Epithelial cell of prostate (primary cell): ENCODE measurements around the gene SNTB2.
"Not testable (repeated sequence)": the region's sequence is repeated elsewhere in the genome, so short reads cannot be mapped to it uniquely, and the experiment has no call there.

Experiments used
- DNase-seq: peaks from one replicate; pipeline ENCODE4 v3.0.0-alpha.2; 2011; ENCODE audit warnings: low read depth, low spot score
- H3K27ac ChIP-seq: fragments of 450-650 bp; 2 replicates; pipeline ENCODE4 v1.5.1; 2017; ENCODE audit warnings: mild to moderate bottlenecking

Gene SNTB2

DNA sequence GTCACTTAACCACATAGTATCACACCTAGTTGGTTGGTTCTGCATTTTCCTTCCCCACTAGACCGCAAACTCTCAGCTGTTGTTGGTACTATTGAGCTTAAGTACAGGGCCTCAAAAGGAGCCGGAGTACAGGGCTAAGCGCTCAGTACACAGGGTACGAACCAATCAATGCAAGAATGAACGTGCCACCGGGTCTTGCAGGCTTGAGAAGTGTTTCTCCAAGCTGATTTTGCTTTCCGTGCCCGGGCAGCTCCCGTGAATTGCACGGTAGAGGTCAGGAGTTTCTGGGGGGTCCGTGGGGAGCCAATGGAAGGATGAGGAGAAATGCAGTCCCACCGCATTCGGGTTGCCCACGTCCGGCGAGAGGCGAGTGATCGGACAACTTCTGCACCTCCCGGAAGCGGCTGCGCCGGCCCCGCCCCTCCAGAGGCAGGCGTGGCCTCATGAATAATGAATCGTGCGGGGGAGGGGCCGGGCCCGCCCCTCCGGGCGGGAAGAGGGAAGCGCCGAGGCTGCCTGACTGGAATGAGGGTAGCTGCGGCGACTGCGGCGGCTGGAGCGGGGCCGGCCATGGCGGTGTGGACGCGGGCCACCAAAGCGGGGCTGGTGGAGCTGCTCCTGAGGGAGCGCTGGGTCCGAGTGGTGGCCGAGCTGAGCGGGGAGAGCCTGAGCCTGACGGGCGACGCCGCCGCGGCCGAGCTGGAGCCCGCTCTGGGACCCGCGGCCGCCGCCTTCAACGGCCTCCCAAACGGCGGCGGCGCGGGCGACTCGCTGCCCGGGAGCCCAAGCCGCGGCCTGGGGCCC lies at the start of gene SNTB2:
TSS of gene SNTB2 (plus strand) at position 523 of the 804 bp plus-strand sequence. CDS start at position 526, 3 bp downstream.
- H3K27ac ChIP-seq, result peak within 1 kb of the TSS; percentile 67
- DNase-seq, result no peak

DNA sequence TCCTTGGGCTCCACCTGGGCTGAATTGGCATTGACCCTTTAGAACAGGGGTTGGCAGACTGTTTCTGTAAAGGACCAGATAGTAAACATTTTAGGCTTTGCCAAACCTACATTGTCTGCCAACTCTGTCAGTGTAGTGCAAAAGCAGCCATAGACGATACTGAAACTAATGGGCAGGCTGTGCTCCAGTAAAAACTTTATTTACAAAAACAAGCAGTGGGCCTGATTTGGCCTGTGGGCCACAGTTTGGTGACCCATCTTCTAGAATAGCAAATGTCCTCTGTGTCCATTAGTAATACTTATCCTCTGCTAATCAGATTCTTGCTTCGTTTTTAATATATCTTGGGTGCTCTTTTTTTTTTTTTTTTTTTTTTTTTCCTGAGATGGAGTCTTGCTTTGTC lies 48.4 kb upstream of the SNTB2 start:
- no peak overlapping the region for H3K27ac ChIP-seq
- DNase-seq, result no peak

DNA sequence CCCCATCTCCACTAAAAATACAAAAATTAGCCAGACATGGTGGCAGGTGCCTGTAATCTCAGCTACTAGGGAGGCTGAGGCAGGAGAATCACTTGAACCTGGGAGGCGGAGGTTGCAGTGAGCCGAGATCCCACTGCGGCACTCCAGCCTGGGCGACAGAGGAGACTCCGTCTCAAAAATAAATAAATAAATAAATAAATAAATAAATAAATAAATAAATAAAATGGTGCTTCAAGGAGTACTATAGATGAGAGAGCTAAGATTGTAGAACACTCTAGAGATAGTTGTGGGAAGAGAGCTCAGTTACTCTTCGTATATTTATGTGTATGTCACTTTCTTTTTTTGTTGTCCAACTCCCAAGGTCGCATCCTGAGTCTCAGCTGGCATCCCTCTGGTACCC lies 47.5 kb upstream of the SNTB2 start:
- H3K27ac ChIP-seq, DNase-seq: not testable (repeated sequence)

DNA sequence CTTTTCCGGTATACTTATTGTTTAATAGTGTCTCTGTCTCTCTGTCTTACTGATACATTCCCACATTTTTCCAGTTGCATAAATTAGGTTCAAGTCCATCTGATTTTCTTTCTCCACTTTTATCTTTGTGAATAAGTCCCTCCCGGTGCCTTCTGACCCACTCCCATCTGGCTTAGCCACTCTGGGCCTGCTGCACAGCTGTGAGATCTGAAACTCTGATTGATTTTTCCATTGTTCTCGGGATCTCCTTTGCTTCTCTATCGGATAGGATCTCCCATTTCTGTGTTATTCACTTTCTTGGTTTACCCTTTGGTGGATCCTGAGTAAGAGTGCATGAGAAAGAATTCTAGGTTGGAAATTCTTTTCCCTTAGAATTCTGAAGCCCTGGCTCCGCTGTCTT lies 46.0 kb upstream of the SNTB2 start:
- H3K27ac ChIP-seq, result no peak overlapping the region
- DNase-seq, result no peak

DNA sequence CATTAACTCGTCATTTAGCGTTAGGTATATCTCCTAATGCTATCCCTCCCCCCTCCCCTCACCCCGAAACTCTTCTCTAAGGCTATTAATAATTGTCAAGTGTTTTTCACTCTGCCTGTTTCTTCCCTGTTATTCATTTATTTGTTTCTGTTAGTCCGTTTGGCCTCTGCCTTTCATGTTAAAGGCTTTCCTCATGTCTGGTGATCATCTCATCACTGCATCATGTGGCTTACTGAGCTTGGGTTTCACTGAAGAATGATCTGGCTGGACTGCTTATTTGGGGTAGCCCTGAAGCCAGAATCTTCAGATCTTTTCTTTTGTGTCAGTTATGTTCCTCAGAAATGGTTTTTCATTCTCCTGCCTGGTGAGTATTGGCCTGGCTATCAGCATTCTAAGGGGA lies 45.0 kb upstream of the SNTB2 start:
- no peak for DNase-seq
- H3K27ac ChIP-seq, result no peak overlapping the region

DNA sequence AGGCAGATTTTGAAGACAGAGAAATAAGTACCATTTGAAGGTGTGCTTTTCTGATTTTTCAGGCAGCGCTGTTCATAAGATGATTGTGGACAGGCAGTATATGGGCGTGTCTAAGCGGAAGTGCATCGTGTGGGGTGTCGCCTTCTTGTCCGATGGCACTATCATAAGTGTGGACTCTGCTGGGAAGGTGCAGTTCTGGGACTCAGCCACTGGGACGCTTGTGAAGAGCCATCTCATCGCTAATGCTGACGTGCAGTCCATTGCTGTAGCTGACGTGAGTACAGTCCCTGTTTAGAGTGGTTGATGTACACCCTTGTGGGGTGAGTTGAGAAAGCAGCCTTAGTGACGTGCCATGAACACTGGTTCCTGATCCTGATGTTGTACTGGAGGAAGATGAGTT lies 43.8 kb upstream of the SNTB2 start:
- no peak for DNase-seq
- H3K27ac ChIP-seq, result no peak overlapping the region

DNA sequence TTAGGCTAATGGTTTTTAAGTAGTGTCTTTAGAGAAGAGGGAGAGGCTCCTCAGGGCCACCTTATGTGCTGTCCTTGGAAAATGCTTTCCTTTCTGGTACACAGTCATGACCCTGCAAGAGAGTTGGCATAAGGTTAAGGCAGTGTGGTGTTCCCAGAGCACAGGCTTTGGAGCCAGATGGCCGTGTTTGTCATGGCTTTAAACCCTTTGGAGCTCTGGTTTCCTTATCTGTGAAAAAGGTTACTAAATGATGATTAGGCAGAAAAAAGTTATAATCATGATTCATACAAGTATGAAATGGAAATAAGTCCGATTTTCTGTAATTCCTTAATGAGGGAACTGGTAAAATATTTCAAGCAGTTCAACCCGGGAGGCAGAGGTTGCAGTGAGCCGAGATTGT lies 41.3 kb upstream of the SNTB2 start:
- DNase-seq, result no peak
- H3K27ac ChIP-seq, result no peak overlapping the region

DNA sequence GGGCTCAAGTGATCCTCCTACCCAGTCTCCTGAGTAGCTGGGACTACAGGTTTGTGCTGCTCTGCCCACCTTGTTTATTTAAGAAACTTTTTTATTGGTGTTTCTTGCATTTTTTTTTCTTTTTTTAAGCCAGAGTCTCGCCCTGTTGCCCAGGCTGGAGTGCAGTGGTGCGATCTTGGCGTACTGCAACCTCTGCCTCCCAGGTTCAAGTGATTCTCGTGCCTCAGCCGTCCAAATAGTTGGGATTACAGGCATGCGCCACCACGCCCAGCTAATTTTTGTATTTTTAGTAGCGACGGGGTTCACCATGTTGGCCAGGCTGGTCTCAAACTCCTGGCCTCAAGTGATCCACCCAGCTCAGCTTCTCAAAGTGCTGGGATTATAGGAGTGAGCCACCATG lies 37.3 kb upstream of the SNTB2 start:
- not testable (repeated sequence) for H3K27ac ChIP-seq, DNase-seq

DNA sequence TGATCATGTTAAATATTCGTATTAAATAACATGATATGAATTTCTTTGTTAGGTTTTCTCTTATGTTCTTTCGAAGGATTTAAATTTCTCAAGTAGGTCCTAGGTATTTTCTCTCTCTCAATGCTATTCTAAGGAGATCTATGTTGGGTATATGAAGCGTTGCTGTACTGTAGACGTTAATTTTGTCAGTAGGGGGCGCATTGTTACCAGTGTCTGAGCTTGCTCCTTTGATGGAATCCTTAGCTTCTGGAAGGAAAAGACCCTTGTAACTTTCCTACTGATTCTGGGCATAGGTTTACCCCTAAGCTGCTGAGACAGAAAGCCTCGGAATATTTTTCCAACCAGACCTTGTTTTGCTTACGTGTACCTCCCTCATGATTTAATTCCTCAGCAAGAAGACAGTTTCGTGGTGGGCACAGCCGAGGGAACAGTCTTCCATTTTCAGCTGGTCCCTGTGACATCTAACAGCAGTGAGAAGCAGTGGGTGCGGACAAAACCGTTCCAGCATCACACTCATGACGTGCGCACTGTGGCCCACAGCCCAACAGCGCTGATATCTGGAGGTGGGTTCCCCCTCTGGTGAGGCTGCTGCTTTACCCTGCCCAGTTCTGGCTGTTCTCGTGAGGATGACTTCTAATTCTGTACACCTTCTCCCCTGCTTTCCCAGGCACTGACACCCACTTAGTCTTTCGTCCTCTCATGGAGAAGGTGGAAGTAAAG lies 36.7 kb upstream of the SNTB2 start:
- H3K27ac ChIP-seq, result no peak overlapping the region
- no peak for DNase-seq

DNA sequence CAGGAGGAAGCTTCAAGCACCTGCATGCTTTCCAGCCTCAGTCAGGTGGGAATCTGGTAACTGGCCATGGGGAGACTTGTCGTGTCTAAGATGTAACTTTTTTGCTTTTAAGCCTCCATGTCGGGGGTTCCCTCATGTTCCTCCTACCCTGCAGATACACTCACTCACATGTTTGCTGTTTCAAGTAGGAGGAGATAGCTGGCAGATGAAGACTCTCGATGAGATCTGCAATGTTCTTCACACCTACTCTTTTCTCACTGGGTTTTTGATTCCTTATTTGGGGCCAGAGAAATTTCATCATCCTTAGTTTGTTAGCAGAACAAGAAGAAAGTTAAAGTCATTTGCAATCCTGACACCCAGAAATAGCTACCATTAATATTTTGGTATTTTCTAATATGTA lies 29.8 kb upstream of the SNTB2 start:
- DNase-seq, result no peak
- H3K27ac ChIP-seq, result no peak overlapping the region

DNA sequence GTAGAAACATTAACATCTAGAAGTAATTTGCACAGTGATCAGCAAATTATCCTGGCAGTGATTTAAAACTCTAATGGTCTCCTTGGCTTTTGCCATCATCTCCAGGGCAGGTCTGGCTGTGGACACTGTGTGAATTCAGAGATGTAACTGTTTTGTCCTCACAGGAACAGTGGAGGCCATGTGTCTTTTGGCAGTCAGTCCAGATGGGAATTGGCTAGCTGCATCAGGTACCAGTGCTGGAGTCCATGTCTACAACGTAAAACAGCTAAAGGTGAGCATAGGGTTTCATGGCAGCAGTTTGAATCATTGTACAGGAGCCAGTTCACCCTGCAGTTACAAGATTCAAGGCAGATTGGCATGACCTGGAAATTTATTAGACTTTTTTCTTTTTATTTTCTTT lies 26.8 kb upstream of the SNTB2 start:
- no peak for DNase-seq
- H3K27ac ChIP-seq, result no peak overlapping the region

DNA sequence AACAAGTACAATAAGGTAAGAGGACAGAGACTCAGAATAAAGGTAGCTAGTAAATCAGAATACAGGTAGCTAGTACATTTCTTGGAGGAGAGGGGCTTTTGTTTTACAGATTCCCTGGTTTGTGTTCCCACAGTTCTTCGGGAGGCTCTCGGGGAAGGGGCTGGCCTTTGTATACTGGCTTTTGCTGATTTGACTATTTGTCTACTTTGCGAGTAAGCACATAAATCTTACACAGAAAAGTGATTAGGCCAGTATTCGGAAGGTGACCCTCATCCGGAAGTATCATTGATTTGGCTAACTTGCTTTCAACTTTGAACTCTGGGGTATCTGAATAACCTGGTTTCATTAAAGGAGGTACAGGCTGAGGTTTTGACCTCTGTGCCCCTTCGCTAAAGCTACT lies 21.4 kb upstream of the SNTB2 start:
- no peak for DNase-seq

DNA sequence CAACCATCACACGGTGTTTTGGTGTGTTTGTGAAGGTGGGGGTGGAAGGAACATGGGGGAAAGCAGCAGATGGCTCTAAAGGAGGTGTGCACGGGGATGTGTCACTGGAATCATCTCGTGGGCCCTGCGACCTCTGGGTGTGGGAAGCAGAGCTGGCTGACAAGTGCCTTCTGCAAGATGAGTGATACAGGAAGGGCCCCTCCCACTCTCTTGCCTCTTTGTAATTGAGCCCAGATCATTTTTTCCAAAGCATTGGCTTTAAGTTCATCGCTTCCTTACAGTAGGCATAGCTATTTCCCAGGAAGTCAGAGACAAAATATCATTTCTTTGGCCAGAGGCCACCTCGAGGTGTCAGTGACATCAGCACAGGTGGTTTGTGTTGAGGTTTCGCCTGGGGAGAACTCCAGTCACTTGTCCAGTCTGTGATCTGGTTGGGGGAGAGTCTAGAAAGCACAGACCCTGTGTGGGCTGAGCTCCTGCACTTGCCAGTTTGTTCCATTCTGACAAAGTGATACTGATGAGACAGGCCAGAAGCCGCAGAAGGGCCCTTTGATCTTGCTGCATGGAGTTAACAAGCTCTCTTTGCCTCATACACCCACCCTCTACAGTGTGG lies 20.6 kb upstream of the SNTB2 start:
- DNase-seq, result no peak
- peak overlapping the region; percentile 54 for H3K27ac ChIP-seq

More for the DNA sequence above, 21.4 kb upstream of the SNTB2 start:
- peak overlapping the region; percentile 54 for H3K27ac ChIP-seq

DNA sequence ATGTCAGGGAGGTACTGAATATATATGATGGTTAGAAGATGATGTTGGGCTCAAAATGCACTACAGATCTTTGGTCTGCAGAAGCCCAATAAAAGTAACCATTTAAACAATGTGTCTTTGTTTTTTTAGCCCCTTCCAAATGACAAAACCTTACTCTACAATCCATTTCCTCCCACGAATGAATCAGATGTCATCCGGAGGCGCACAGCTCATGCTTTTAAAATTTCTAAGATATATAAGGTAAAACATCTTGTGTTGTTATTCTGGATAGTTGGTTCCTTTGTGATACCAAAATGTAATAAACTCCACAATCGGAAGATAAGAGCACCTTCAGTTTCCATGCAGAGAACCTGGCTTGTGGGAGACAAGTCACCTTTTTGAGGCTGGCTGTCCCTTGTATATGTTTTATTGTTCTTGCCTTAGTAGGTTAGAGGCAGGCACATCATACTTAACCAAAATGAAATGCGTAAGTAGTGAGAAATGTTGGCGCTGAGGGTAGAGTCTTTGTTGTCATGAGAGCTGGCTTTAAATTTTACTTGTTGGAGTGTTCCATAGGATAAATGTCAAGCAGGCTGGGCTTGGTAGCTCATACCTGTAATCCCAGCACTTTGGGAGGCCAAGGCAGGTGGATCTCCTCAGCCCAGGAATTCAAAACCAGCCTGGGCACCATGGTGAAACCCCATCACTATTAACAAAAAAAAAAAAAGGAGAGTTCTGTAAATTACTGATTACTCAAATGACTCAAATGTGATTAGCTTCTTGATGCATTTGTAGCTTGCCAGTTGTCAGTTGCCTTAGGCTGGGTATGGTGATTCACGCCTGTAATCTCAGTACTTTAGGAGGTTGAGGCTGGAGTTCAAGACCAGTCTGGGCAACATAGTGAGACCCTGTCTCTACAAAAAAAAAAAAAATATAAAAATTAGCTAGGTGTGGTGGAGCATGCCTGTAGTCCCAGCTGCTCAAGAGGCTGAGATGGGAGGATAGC lies 19.7 kb upstream of the SNTB2 start:
- DNase-seq, result no peak
- peak overlapping the region; percentile 54 for H3K27ac ChIP-seq

DNA sequence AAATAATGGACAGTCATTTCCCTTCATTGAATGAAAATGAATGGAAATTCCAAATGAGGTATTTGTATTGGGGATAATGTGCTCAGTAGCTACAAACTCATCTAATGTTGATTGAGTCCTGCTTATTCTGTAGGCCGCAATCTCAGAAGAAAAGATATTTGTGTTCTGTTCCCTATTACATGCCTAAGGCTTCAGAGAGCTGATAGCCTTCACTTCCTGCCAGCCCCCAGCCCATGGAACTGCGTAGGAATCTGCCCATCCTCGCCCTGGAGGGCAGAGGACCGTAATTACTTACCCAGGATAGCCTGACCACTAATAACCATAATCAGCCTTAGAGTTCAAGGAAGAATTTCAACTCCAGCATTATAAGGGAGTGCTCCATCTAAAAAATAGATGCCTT lies 17.9 kb upstream of the SNTB2 start:
- no peak for DNase-seq
- H3K27ac ChIP-seq, result no peak overlapping the region

DNA sequence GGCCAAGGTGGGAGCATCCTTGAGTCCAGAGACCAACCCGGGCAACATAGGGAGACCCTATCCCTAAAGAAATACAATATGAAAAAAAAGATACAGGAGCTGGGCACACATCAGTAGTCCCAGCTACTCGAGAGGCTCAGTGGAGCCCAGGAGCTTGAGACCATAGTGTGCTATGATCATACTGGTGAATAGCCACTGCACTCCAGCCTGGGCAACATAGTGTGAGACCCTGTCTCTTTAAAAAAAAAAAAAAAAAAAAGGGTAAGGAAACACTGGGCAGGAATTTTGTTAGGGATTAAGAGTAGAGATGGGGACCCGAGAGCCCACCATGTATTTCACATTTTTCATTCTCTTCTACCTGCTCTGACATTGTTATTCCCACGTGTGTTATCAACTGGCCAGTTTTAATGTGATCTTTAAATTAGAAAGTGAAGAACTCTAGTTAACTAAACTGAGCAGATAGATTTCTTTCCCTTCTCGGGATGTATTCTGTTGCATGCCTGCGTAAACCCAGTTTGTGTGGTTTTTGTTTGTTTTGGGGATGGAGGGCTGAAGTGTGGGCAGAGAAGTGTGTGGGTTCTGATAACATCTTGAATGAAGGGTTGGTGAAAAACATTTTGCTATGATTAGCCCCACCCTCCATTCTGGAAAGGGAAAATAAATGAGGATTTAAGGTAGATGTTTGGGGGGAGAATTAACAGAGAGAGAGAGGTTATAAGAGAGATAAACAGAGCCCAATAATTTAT lies 17.2 kb upstream of the SNTB2 start:
- no peak overlapping the region for H3K27ac ChIP-seq
- no peak for DNase-seq

DNA sequence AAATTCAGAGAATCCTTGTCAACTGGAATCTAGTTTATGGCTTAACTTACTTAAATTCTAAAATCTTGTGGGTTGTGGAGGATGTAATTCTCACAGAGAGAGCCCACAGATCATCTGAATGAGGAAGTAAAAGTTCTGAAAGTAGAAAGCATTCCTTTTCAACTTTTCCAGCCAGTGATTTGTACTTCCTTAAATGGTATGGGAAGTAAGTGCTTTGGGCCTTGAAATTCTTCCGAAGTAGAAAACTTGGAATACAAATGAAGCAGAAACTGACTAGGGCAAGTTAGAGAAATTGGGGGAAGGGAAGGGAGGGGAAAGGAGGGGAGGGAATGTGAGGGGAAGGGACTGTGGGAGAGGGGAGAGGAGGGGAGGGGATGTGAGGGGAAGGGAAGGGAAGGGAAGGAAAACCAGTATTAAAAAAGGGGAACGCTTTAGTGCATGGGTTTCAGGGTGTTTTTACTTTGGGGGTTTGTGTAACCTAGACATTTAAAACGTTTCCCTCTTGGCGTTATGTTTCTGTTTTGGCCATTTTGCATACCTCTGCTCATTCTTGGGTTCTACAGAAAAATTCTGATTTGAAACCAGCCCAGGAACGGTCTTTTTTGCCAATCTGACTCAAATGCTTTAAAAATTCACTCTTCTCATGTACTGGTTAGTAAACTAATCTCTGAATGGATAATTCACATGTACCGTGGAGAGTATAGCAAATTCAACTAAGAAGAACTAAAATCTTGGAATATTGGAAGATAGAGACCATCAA lies 15.5 kb upstream of the SNTB2 start:
- no peak overlapping the region for H3K27ac ChIP-seq
- no peak for DNase-seq

DNA sequence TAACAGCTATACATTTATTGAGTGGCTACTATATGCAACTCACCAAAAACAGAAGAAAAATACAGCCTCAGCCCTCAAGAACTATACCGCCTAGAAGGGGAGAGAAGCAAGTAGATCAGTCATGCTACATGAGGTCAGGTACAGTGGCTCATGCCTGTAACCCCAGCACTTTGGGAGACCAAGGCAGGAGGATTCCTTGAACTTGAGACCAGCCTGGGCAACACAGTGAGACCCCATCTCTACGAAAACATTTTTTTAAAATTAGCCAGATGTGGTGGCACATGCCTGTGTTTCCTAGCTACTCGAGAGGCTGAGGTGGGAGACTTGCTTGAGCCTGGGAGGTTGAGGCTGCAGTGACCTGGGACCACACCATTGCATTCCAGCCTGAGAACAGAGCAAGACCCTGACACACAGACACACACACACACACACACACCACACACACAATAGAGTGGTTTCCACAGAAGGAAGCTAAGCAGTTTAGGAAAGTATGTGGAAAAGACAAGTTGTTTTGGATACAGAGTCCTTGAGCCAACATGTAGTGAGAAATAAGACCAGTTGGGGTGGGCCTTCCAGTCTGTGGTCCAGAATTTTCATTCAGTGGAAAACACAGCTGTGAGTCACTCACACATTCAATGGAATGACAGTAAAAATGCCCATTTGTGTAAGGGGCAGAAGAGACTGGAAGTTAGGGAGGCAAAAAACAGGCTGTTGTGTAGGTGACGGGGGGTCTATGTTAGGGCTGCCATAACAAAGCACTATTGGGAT lies 10.7 kb upstream of the SNTB2 start:
- H3K27ac ChIP-seq, result no peak overlapping the region
- no peak for DNase-seq
